Endothelial cell of umbilical vein (primary cell): Measurements from ENCODE around the gene RBM33. TPM values are rescaled to one million over a fixed set of nuclear protein-coding genes. Genes with fewer than 3 reads are reported as not detected.

Experiments
- BruUV-seq: library from RNA; stranded (reverse); fragments of 400-500 nt; replicated peaks from 2 replicates; lab custom pipeline; 2021; lab: Mats Ljungman, UMichigan
- CTCF ChIA-PET: fragments of 300-600, 350-600 bp; sonication (Branson Sonifier 250); formaldehyde crosslinking; loops from one replicate; lab custom pipeline; 2021; ENCODE audit warnings: antibody characterized with exemption, inconsistent platforms; lab: Charles Lee
- POLR2A ChIA-PET: fragments of 300-600, 350-600 bp; sonication (Branson Sonifier 250); formaldehyde crosslinking; loops from one replicate; lab custom pipeline; 2021; ENCODE audit warnings: antibody characterized with exemption, inconsistent platforms; lab: Charles Lee
- DNase-seq: peaks from one replicate; pipeline ENCODE4 v3.0.0-alpha.2; 2011; ENCODE audit warnings: low read depth, low spot score
- FAIRE-seq: peaks from 2 replicates; lab custom pipeline; 2011; peaks lifted over from hg19 to GRCh38; lab: Jason Lieb, UNC
- H2AFZ ChIP-seq: 2 replicates; pipeline ENCODE4 v1.6.0; 2012; ENCODE audit warnings: low read depth, low read length, control low read depth, inconsistent platforms
- H3K27ac ChIP-seq: 2 replicates; pipeline ENCODE4 v1.5.1; 2011; ENCODE audit warnings: low read depth, mild to moderate bottlenecking, control low read depth, low read length, moderate library complexity; ENCODE audit not compliant: insufficient read depth
- H3K27me3 ChIP-seq, 2 experiments: 2 replicates each; pipeline versions ENCODE4 v1.6.0 to v1.6.1; 2011; ENCODE audit warnings: low read length in 2 of 2, mixed read lengths in 1 of 2; ENCODE audit not compliant: control insufficient read depth in 2 of 2, insufficient read depth in 2 of 2
- H3K36me3 ChIP-seq, 2 experiments: 2 replicates in 1 of 2; 3 replicates in 1 of 2; pipeline ENCODE4 v1.5.1; 2011; ENCODE audit warnings: low read length in 2 of 2, mild to moderate bottlenecking in 1 of 2, moderate library complexity in 1 of 2; ENCODE audit not compliant: control insufficient read depth in 2 of 2, insufficient read depth in 2 of 2; ENCODE audit errors: extremely low read depth in 1 of 2
- H3K4me1 ChIP-seq: 3 replicates; pipeline ENCODE4 v1.5.1; 2011; ENCODE audit warnings: mild to moderate bottlenecking, low read length; ENCODE audit not compliant: control insufficient read depth, insufficient read depth; ENCODE audit errors: extremely low read depth
- H3K4me2 ChIP-seq: 2 replicates; pipeline ENCODE4 v1.6.1; 2011; ENCODE audit warnings: low read length, control low read depth, mixed read lengths; ENCODE audit not compliant: insufficient read depth
- H3K4me3 ChIP-seq, 3 experiments: fragments of 200-600 bp in 1 of 3; sonication (generic), shearing (Covaris generic) in 1 of 3; replicated peaks in 1 of 3; 2 replicates each; pipeline ENCODE4 v1.5.1; 2011 to 2016; ENCODE audit warnings: control low read depth in 3 of 3, low read length in 3 of 3, mild to moderate bottlenecking in 2 of 3, inconsistent platforms in 1 of 3, low read depth in 1 of 3, moderate library complexity in 1 of 3; ENCODE audit not compliant: insufficient read depth in 1 of 3
- H3K79me2 ChIP-seq: 2 replicates; pipeline ENCODE4 v1.6.0; 2012; ENCODE audit warnings: low read length, inconsistent platforms; ENCODE audit not compliant: control insufficient read depth, insufficient read depth
- H3K9ac ChIP-seq: replicated peaks from 2 replicates; pipeline ENCODE3; 2011; ENCODE audit warnings: low read length, control low read depth; ENCODE audit not compliant: insufficient read depth; ENCODE audit errors: extremely low read depth
- H3K9me1 ChIP-seq: replicated peaks from 3 replicates; pipeline ENCODE4 v1.6.0; 2011; ENCODE audit warnings: mild to moderate bottlenecking, low read length; ENCODE audit not compliant: control insufficient read depth, insufficient read depth; ENCODE audit errors: extremely low read depth
- H3K9me3 ChIP-seq: replicated peaks from 2 replicates; pipeline ENCODE4 v1.5.1; 2012; ENCODE audit warnings: low read length, inconsistent platforms; ENCODE audit not compliant: control insufficient read depth, insufficient read depth
- H4K20me1 ChIP-seq: replicated peaks from 2 replicates; pipeline ENCODE3; 2011; ENCODE audit warnings: mild to moderate bottlenecking, low read length; ENCODE audit not compliant: control insufficient read depth, insufficient read depth; ENCODE audit errors: extremely low read depth
- EZH2 ChIP-seq: IDR thresholded peaks from 2 replicates; pipeline ENCODE4 v1.6.1; 2012; ENCODE audit warnings: borderline replicate concordance, low read depth, mild to moderate bottlenecking, moderate library complexity, low read length, inconsistent platforms; ENCODE audit not compliant: severe bottlenecking
- FOS ChIP-seq: IDR thresholded peaks from 2 replicates; pipeline ENCODE4 v1.6.1; 2011; ENCODE audit warnings: mild to moderate bottlenecking, low read length, moderate library complexity, borderline replicate concordance; ENCODE audit not compliant: insufficient read depth
- GATA2 ChIP-seq: IDR thresholded peaks from 2 replicates; pipeline ENCODE4 v1.7.0; 2011; ENCODE audit warnings: low read depth, mild to moderate bottlenecking, moderate library complexity, mixed read lengths, low read length; ENCODE audit not compliant: insufficient read length, insufficient read depth
- JUN ChIP-seq: IDR thresholded peaks from 2 replicates; pipeline ENCODE4 v1.6.1; 2011; ENCODE audit warnings: borderline replicate concordance, low read depth; ENCODE audit not compliant: insufficient read length, insufficient read depth
- MYC ChIP-seq: IDR thresholded peaks from one replicate; pipeline ENCODE4 v1.6.1; 2011; ENCODE audit warnings: mild to moderate bottlenecking, low read depth, low read length
- POLR2A ChIP-seq: IDR thresholded peaks from 2 replicates; pipeline ENCODE4 v1.6.1; 2012; ENCODE audit warnings: low read depth, mild to moderate bottlenecking, control low read depth, low read length
- POLR2AphosphoS5 ChIP-seq: IDR thresholded peaks from 2 replicates; pipeline ENCODE4 v1.6.1; 2012; ENCODE audit warnings: low read depth, mild to moderate bottlenecking, control low read depth, low read length, moderate library complexity; ENCODE audit not compliant: insufficient read depth
- dilution Hi-C: fragments of 300-500 bp; cut with MboI; formaldehyde crosslinking; loops from one replicate; pipeline ENCODE4 v1.15.0; 2019; ENCODE audit warnings: low sequenced_read_pairs; ENCODE audit not compliant: extremely low pct_ligation_motif_present
- intact Hi-C: fragments of 100-400 bp; cut with micrococcal nuclease; formaldehyde crosslinking; loops from one replicate; pipeline ENCODE4 v1.10.0; 2022
- polyA plus RNA-seq, 4 experiments: library from polyadenylated mRNA; depleted of rRNA in 3 of 4; stranded (reverse) in 3 of 4; unstranded in 1 of 4; fragments of >200 nt; gene quantifications; 2 replicates each; pipeline versions ENCODE4 v1.2.1 to v1.2.3, GENCODE V29; 2011 to 2012; ENCODE audit warnings: missing spikeins in 1 of 4
- total RNA-seq: library from RNA; stranded (reverse); gene quantifications from 2 replicates; pipeline ENCODE4 v1.2.3, GENCODE V29; 2021
- TF ChIP-seq, protein P1 (sequence below), 2 donors: IDR thresholded peaks; 1 replicate in 1 of 2; 2 replicates in 1 of 2; pipeline ENCODE4 v1.5.1; 2011; ENCODE audit warnings: low read length in 2 of 2, mild to moderate bottlenecking in 2 of 2, moderate library complexity in 2 of 2, control low read depth in 1 of 2, inconsistent platforms in 1 of 2, low read depth in 1 of 2; ENCODE audit not compliant: insufficient read depth in 1 of 2; ENCODE audit errors: extremely low read depth in 1 of 2
- TF ChIP-seq, protein P2 (sequence below): IDR thresholded peaks from 2 replicates; pipeline ENCODE4 v1.6.1; 2011; ENCODE audit not compliant: insufficient read depth, insufficient read length

RBM33 gene
- total and polyA plus RNA-seq, 2 donors (not counting 3 experiments of a cell fraction or from before 2014, with no cell fraction given) = 16.2 to 68.2 TPM

DNA sequence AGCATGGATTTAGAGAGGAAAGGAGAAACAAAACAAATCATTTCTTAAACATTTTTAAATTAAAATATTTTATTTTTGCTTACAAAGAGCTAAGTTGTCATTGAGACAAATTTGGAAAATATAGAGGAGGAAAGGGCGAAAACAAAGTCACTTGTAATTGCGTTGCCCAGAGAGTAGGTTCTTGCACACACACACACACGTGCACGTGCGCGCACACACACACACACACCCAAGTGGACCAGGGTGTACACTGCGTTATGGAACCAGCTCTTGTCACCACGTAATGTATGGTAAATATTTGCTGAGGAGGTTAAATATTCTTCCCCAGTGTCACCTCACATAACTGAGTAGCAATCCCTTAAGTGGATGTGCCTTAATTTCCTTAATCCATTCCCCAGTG lies 146.2 kb downstream of the RBM33 start:
- H3K79me2 ChIP-seq = no peaks in the 10 kb centered on the region
- no peaks in the 10 kb centered on the region for H3K9me3 ChIP-seq
- no TSS peak for BruUV-seq
- intact Hi-C loops (no loop called here), dilution Hi-C loops (no loop called here)
- no peaks in the 10 kb centered on the region for H3K9me1 ChIP-seq
- no peak overlapping the region for H3K4me3 ChIP-seq
- no peaks in the 10 kb centered on the region for H3K4me1 ChIP-seq
- no peak for TF ChIP-seq MYC
- TF ChIP-seq, protein P1, sequence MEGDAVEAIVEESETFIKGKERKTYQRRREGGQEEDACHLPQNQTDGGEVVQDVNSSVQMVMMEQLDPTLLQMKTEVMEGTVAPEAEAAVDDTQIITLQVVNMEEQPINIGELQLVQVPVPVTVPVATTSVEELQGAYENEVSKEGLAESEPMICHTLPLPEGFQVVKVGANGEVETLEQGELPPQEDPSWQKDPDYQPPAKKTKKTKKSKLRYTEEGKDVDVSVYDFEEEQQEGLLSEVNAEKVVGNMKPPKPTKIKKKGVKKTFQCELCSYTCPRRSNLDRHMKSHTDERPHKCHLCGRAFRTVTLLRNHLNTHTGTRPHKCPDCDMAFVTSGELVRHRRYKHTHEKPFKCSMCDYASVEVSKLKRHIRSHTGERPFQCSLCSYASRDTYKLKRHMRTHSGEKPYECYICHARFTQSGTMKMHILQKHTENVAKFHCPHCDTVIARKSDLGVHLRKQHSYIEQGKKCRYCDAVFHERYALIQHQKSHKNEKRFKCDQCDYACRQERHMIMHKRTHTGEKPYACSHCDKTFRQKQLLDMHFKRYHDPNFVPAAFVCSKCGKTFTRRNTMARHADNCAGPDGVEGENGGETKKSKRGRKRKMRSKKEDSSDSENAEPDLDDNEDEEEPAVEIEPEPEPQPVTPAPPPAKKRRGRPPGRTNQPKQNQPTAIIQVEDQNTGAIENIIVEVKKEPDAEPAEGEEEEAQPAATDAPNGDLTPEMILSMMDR (IDR thresholded peaks at IDR 0.05; ENCODE audit: extremely low read depth in 1 of 2, insufficient read depth in 1 of 2, low read depth in 1 of 2, low read length in 2 of 2) = no peak
- TF ChIP-seq, protein P2, sequence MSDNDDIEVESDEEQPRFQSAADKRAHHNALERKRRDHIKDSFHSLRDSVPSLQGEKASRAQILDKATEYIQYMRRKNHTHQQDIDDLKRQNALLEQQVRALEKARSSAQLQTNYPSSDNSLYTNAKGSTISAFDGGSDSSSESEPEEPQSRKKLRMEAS = no peak
- no peak for TF ChIP-seq JUN
- no peak for TF ChIP-seq EZH2
- no peak for TF ChIP-seq FOS
- no peak for TF ChIP-seq GATA2
- no peak for TF ChIP-seq POLR2A
- TF ChIP-seq POLR2AphosphoS5 = no peak
- H4K20me1 ChIP-seq = no peaks in the 10 kb centered on the region
- H3K4me2 ChIP-seq = no peak overlapping the region
- ChIA-PET CTCF (interaction anchor here (1.2 to 1.9 kb wide), 2 partner anchors 9 to 192 kb away, joined by 5 to 9 read pairs; no protein-coding TSS in a partner anchor), POLR2A (no interaction called here)
- FAIRE-seq = no peak
- no peak for DNase-seq
- no peak overlapping the region for H2AFZ ChIP-seq
- no peak overlapping the region for H3K9ac ChIP-seq
- H3K36me3 ChIP-seq = no peaks in the 10 kb centered on the region
- peaks cover 0 to 2% of the 10 kb centered on the region in 2 experiments for H3K27me3 ChIP-seq
- H3K27ac ChIP-seq = no peak overlapping the region
